HL-60 (cell line): ENCODE results near the gene OMD.

Experiments used
- DNase-seq, 2 experiments: peaks; one replicate each; pipeline ENCODE4 v3.0.0-alpha.2; 2010 to 2020; ENCODE audit warnings: low read depth in 1 of 2, low spot score in 1 of 2
- H3K27ac ChIP-seq: fragments of 250-450 bp; sonication (Bioruptor Pico); replicated peaks from 2 replicates; pipeline ENCODE4 v1.5.1; 2020; ENCODE audit warnings: mild to moderate bottlenecking, moderate library complexity
- H3K27me3 ChIP-seq: fragments of 250-450 bp; sonication (Bioruptor Pico); 2 replicates; pipeline ENCODE4 v1.5.1; 2021; ENCODE audit warnings: mild to moderate bottlenecking, moderate library complexity; ENCODE audit not compliant: insufficient read depth, poor library complexity, severe bottlenecking
- H3K4me3 ChIP-seq: replicated peaks from 2 replicates; pipeline ENCODE4 v1.5.1; 2011; ENCODE audit warnings: mild to moderate bottlenecking, control low read depth, low read length; ENCODE audit not compliant: insufficient read depth
- CTCF ChIP-seq: IDR thresholded peaks from one replicate; pipeline ENCODE4 v1.5.1; 2011; ENCODE audit warnings: low read length, control low read depth, inconsistent platforms; ENCODE audit not compliant: insufficient read depth
- GABPA ChIP-seq: IDR thresholded peaks from 2 replicates; pipeline ENCODE4 v1.6.1; 2012; ENCODE audit warnings: low read depth
- POLR2AphosphoS5 ChIP-seq: IDR thresholded peaks from 2 replicates; pipeline ENCODE4 v1.6.1; 2012; ENCODE audit warnings: low read depth
- REST ChIP-seq: IDR thresholded peaks from 2 replicates; pipeline ENCODE4 v1.6.1; 2012; ENCODE audit warnings: low read depth; ENCODE audit not compliant: insufficient replicate concordance
- SPI1 ChIP-seq: IDR thresholded peaks from 2 replicates; pipeline ENCODE4 v1.6.1; 2012; ENCODE audit warnings: low read depth, mild to moderate bottlenecking, borderline replicate concordance

OMD gene

GRCh38 chr9:92444841-92445240, 20.6 kb upstream of the OMD start:
- H3K27ac ChIP-seq, result no peak overlapping the region

GRCh38 chr9:92440751-92441046, 16.4 kb upstream of the OMD start:
- Histone ChIP-seq H3K4me3 (no peak overlapping the region), H3K27ac (no peak overlapping the region), H3K27me3 (no peaks in the 10 kb centered on the region)
- TF ChIP-seq CTCF (no peak), POLR2AphosphoS5 (no peak), GABPA (no peak), SPI1 (no peak), REST (no peak)
- DNase-seq, result no peak

More at GRCh38 chr9:92444841-92445240, 20.6 kb upstream of the OMD start:
- H3K4me3 ChIP-seq, result no peak overlapping the region
- TF ChIP-seq SPI1 (no peak), POLR2AphosphoS5 (no peak), REST (no peak), GABPA (no peak)
- H3K27me3 ChIP-seq, result no peaks in the 10 kb centered on the region
- no peak for DNase-seq

- Histone ChIP-seq H3K27me3 (no peaks in the 10 kb centered on the region), H3K27ac (no peak overlapping the region), H3K4me3 (no peak overlapping the region)
- no peak for DNase-seq
- TF ChIP-seq CTCF (no peak), SPI1 (no peak), GABPA (no peak), REST (no peak), POLR2AphosphoS5 (no peak)
Observed at GRCh38 chr9:92439921-92440750, 15.9 kb upstream of the OMD start.
